GM18909 (cell line): Measurements from ENCODE around the gene UBE2N.
"Not testable (repeated sequence)": the region's sequence is repeated elsewhere in the genome, so short reads cannot be mapped to it uniquely, and the experiment has no call there.

Experiments used
- ATAC-seq: cut with Tn5 transposase; IDR thresholded peaks from one replicate; pipeline ENCODE4 v1.9.1; 2021; ENCODE audit warnings: mild to moderate bottlenecking; ENCODE audit not compliant: unreplicated experiment, poor library complexity

UBE2N gene

GRCh38 chr12:93447555-93448290 is 6.0 kb upstream of the UBE2N start:
- ATAC-seq = no peak

- no peak for ATAC-seq
Observed at GRCh38 chr12:93443576-93443975, 1.8 kb upstream of the UBE2N start.

GRCh38 chr12:93442411-93443340 is 929 bp upstream of the UBE2N start:
- ATAC-seq = no peak

- ATAC-seq = no peak
Observed at GRCh38 chr12:93441081-93441616, 598 bp downstream of the UBE2N start.

- no peak for ATAC-seq
Observed at GRCh38 chr12:93440043-93440835, 1.5 kb downstream of the UBE2N start.

- no peak for ATAC-seq
Observed at GRCh38 chr12:93438266-93439050, 3.3 kb downstream of the UBE2N start.

GRCh38 chr12:93434256-93434865 is 7.4 kb downstream of the UBE2N start:
- no peak for ATAC-seq

- not testable (repeated sequence) for ATAC-seq
Observed at GRCh38 chr12:93432031-93432430, 9.7 kb downstream of the UBE2N start.

- ATAC-seq = no peak
Observed at GRCh38 chr12:93430280-93430679, 11.5 kb downstream of the UBE2N start.

GRCh38 chr12:93429852-93430251 is 11.9 kb downstream of the UBE2N start:
- no peak for ATAC-seq

- ATAC-seq = no peak
Observed at GRCh38 chr12:93429448-93429847, 12.3 kb downstream of the UBE2N start.

- no peak for ATAC-seq
Observed at GRCh38 chr12:93427779-93428564, 13.8 kb downstream of the UBE2N start.

- no peak for ATAC-seq
Observed at GRCh38 chr12:93426412-93426805, 15.3 kb downstream of the UBE2N start.

- no peak for ATAC-seq
Observed at GRCh38 chr12:93425736-93426411, 15.9 kb downstream of the UBE2N start.

- no peak for ATAC-seq
Observed at GRCh38 chr12:93422050-93422449, 19.7 kb downstream of the UBE2N start.

- no peak for ATAC-seq
Observed at GRCh38 chr12:93419388-93420034, 22.2 kb downstream of the UBE2N start.

GRCh38 chr12:93417967-93418480 is 23.7 kb downstream of the UBE2N start:
- no peak for ATAC-seq
